ENCODE results near the gene PROSER2.
"Not testable (repeated sequence)": the region's sequence is repeated elsewhere in the genome, so short reads cannot be mapped to it uniquely, and the experiment has no call there.

The PROSER2 gene

DNA sequence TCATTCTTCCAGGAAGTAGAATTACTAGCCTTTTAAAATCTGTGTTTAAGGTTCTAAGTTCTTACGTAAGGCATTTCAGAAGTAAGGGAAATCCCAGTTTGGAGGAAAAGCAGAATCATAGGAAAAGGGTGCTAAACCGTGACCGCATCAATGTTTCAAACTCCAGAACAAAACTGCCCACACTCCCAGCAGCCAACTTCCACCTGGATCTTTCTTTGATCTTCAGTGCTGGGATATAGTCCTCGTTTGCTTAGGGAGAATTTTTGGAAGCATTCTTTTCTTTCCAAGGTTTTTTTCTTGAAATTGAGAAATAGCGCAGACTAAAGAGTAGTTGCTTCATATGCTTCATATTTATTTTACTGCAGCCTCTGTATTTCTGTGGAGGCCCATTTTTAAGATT lies 8.9 kb downstream of the PROSER2 start:
- no peak for FAIRE-seq
- no peak for DNase-seq (ENCODE audit: insufficient read length, low spot score)

DNA sequence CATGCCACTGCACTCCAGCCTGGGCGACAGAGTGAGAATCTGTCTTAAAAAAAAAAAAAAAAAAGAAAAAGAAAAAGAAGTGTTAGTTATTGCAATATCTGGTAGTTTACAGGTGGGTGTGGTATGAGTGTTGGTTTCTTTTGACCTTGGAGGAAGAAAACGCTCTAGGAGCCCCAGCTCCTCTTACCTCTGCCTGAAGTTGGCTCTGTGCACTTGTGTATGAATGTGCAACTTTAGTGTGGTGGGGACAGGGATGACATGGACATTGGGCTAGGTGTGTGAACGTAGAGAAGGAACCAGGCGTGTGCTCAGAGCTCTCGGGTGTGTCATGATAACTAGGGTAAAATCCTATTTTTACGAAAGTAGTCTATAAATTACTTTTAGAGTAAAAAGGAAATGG lies 11.9 kb downstream of the PROSER2 start:
- DNase-seq (ENCODE audit: insufficient read length, low spot score) (no peak), FAIRE-seq (no peak)

DNA sequence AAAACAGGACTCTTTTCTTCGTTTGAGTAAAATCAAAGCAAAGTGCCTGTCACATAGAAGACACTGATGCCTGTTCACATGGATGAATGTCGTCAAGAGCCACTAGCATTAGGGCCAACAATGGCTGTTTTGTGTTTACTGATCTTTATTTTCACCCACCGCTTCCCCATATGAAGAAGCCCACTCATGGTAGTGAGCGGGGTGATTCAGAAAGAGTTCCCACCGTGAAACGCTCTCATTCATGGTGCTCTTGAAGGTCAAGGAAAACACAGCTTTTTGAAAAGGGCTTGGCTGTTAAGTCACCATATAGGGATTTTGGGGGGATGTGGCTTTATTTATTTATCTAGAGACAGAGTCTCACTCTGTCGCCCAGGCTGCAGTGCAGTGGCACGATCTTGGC lies 12.5 kb downstream of the PROSER2 start:
- no peak for FAIRE-seq
- no peak for DNase-seq (ENCODE audit: insufficient read length, low spot score)

DNA sequence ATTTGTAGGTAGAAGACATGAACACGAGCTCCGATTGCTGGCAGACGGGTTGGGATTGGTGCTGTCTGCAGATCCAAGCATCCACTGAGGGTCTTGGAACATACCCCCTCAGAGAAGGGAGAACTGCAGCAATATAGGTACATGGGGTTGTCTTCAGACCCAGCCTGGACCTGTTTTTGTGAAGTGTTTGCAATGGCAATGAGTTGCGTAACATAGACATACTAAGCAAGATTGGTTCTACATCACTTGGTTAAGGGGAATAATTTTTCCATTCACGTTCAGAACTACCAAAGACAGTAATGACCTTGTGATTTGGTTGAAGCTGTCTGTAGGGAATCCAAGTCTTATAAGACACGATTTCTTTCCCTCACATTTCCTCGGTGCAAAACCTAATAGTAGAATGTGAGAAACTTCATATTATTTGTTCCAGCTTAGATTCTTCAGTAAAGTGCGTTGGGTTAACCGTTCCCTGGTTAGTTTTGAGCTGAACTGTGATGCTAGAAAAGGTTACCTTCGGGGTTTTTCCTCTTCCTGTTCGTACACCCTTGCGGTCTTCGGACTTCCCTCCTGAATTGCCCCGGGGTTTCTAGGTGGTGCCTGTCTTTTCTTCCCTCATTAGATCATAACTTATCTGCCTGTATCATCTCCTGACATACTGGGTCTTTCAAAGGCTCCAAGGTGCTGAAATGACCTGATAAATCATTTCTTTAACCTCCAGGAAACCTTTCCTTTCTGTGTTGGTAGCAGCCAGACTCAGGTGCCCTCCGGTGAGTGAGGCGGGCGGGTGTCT lies 14.4 kb downstream of the PROSER2 start:
- DNase-seq (ENCODE audit: insufficient read length, low spot score) = no peak
- no peak for FAIRE-seq

DNA sequence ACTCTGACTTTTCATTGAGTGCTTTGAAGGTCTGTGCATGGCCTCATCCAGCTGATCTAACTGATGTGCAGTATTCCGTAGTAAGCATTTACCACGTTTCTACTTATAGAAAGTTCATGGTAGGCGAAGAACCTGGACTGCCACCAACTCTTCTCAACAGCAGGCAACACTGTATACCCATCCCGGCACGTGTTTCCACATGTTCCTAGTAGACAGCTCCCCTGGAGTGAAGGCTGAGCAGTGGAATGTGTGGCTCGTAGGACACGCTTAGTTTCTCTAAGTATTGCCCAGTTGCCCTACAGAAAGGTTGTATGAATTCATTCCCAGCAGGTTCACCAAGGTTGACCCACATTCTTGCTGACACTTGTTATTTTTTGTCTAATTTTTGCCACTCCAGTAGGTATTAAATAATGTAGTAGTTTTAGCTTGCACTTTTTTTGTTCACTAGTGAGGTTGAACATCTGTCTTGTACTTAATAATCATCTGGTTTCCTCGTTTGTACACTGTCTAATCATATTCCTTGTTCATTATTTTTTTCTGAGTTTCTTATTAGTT lies 15.2 kb downstream of the PROSER2 start:
- no peak for FAIRE-seq
- DNase-seq (ENCODE audit: insufficient read length, low spot score) = no peak

DNA sequence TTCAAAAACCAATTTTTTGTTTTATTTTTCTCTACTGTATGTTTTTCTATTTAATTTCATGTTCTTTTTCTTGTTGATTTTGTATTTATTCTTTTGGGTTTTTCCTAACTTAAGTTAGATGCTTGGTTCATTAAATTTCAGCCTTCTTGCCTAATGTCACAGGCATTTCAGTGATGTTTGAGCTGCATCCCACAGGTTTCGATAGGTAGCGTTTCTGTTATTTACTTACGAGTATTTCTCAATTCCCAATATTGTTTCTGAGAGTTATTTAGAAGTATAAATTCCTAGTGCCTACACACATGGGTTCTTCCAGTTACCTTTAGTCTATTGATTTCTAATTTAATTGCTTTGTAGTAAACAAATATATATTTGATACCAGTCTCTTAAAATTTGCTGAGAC lies 18.2 kb downstream of the PROSER2 start:
- FAIRE-seq (no peak), DNase-seq (ENCODE audit: insufficient read length, low spot score) (no peak)

DNA sequence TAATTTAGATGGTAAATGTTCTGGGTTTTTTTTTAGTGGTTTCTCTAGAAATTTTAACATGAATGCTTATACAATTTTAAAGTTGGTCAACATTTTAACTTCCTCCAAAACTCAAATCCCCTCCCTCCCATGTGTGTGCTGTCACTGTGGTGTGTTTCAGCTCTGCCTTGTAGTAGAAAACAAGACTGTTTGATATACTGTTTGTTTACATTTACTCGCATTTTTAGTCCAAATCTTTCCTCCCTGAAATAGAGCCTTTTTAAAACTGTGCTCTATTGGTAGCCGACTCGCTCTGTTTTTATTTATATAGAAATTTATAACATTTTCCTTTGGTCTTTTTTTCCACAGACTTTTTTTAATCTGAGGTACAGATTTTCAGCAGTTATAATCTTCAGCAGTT lies 19.3 kb downstream of the PROSER2 start:
- no peak for FAIRE-seq

DNA sequence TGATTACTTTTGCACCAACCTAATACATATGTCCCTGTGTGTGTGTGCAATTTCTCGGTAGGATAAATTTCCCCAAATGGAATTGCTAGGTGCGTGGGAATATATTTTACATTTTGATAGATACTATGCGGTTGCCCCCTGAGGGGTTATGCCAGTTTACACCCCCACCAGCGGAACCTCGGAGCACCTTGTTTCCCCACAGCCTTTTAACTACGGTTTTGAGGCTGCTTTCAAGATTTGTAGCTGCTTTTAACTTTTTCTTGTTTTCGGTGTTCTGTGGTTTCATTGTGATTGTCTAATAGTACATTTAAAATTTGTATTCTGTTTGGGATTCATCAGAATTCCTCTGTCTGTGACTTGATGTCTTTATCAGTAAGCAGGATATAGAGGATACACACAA lies 22.0 kb downstream of the PROSER2 start:
- FAIRE-seq (no peak), DNase-seq (ENCODE audit: insufficient read length, low spot score) (no peak)

More for the DNA sequence above, 19.3 kb downstream of the PROSER2 start:
- no peak for DNase-seq (ENCODE audit: insufficient read length, low spot score)

DNA sequence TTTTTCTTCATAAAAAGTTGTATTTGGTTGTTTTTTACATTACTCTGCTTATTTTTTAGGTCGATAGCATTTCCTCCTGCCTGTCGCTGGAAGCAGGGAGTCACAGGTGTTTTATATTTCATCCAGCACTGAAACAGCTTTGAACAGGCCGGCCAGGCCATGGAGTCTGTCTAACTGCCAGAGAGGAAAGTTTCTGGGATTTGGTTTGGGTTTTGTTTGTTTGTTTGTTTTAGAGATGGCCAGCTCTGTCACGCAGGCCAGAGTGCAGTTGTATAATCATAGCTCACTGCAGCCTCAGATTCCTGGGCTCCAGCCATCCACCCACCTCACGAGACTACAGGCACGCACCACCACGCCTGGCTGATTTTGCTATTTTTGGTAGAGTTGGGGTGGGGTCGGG lies 23.4 kb downstream of the PROSER2 start:
- DNase-seq (ENCODE audit: insufficient read length, low spot score) (no peak), FAIRE-seq (no peak)

DNA sequence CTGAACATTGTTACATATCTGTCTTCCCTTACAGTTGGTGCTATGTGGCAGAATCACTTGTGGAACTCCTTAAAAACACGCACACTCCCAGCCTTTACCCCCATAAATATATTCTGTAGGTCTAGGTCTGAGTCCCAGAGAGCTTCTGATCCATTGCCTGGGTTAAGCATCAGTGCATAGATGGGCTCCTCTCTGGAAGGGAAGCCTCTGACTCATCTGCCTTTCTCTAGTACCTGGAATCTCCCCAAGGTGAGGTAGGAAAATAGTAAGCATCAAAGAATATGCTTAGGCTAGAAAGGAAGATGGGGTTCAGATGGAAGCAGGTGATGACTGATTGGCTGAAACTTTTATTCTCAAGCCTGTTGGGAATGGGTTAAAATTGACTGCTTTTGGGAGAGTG lies 26.1 kb downstream of the PROSER2 start:
- no peak for FAIRE-seq
- no peak for DNase-seq (ENCODE audit: insufficient read length, low spot score)

DNA sequence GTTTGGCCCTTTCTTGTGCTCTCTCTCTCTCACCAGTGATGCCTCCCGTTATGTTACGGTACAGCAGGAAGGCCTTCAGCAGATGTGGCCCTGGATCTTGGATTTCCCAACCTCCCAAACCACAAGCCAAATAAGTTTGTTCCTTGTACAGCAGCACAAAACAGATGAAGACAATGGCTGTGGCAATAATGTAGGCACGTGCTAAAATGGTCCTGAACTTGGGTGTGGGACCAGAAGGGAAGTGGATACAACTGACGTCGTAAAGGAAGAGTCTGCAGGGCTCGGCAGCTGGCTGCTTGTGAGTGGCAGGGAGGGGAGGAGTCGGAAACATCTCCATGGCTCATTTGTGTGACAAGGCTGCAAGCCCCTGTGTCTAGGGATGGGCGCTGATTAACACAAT lies 26.8 kb downstream of the PROSER2 start:
- FAIRE-seq = no peak
- DNase-seq (ENCODE audit: insufficient read length, low spot score) = no peak

DNA sequence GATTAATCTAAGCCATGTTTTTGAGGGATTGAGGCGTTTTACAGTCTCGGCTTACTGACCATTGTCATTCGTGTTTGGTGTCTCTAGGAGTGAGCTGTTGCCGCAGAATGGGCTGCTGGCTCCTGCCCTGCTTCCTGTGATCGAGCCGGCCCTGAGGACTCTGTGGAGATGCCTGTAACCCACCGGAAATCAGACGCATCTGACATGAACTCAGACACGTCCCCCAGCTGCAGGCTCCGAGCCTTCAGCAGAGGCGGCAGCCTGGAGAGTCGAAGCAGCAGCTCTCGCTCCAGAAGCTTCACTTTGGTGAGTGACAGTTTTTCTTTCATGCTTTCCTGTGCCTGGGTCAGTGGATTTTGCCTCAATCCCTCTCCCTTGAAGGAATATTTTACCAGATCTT lies 28.8 kb downstream of the PROSER2 start:
- no peak for FAIRE-seq
- DNase-seq (ENCODE audit: insufficient read length, low spot score) = no peak

DNA sequence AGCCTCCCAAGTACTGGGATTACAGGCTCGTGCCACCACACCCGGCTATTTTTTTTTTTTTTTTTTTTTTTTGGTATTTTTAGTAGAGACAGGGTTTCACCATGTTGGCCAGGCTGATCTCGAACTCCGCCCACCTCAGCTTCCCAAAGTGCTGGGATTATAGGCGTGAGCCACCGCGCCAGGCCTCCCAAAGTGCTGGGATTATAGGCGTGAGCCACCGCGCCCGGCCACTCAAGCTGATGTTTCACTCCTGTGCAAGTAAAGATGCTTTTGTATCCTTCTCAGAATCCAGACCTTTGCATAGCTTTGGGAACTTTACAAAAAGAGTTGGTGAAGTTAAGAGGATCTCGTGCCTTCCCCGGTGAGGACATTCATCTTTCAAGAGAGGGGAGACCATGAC lies 29.5 kb downstream of the PROSER2 start:
- FAIRE-seq = not testable (repeated sequence)

DNA sequence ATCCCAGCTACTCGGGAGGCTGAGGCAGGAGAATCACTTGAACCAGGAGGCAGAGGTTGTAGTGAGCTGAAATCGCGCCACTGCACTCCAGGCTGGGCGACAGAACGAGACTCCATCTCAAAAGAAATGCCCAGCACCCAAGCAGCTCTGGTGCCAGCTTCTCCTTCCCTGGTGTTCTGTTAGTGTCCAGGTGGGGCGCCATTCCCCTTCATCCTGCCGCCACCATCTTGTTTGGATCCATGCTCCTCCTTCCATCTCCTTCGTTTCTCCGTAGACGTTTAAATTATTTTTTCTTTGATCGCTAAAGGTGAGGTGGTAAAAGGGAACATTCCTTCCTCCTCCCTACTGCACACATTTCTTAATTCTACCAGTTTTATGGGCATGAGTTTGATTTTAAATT lies 30.3 kb downstream of the PROSER2 start:
- FAIRE-seq (no peak), DNase-seq (ENCODE audit: insufficient read length, low spot score) (no peak)

More for the DNA sequence above, 29.5 kb downstream of the PROSER2 start:
- DNase-seq (ENCODE audit: insufficient read length, low spot score) = not testable (repeated sequence)

DNA sequence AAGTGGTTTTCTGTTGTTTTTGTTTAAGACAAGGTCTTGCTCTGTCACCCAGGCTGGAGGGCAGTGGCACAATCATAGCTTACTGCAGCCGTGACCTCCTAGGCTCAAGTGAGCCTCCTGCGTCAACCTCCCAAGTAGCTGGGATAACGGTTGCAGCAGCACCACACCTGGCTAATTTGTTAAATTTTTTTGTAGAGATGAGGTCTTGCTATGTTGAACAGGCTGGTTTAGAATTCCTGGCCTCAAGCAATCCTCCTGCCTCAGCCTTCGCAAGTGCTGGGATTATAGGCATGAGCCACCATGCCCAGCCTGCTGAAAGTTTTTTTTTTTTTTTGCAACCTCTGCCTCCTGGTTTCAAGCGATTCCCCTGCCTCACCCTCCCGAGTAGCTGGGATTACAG lies 31.1 kb downstream of the PROSER2 start:
- DNase-seq (ENCODE audit: insufficient read length, low spot score) (no peak), FAIRE-seq (no peak)

DNA sequence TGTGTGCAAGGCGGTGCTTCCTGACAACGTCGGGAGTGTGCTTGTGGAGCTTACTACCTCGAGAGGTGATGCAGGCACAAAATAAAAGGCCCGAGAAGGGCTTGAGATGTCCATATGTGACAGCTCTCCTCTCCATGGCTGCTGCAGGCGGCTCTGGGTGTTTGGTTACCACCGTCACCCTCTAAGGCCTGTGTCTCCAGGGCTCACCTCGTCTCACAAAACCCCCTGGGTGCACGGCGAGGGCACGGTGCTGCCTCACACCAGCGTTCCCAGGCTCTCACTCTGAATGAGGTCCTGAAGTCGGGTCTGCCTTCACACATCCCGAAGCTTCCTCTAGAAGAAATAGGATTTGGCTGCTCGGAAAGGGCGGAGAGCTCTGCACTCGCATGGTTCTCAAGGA lies 32.9 kb downstream of the PROSER2 start:
- DNase-seq (ENCODE audit: insufficient read length, low spot score) = no peak
- FAIRE-seq = no peak

DNA sequence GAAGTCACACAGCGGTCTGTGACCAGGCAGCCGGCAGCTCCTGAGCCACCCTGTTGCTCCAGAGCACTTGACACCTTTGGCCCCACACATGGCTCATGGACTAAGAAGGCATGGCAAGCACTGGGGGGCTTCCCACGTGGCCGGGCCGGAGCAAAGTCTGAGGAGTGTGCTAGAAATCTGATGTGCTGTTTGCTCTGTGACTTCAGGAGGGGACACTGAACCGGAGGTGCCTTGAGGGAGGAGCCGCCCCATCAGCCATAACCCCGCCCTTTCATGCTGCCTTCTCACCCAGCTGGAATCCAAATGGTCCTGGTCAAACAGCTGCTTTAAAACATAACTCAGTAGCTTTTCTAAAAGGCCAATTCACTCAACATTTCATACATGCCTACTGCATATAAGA lies 33.5 kb downstream of the PROSER2 start:
- FAIRE-seq (no peak), DNase-seq (ENCODE audit: insufficient read length, low spot score) (no peak)

DNA sequence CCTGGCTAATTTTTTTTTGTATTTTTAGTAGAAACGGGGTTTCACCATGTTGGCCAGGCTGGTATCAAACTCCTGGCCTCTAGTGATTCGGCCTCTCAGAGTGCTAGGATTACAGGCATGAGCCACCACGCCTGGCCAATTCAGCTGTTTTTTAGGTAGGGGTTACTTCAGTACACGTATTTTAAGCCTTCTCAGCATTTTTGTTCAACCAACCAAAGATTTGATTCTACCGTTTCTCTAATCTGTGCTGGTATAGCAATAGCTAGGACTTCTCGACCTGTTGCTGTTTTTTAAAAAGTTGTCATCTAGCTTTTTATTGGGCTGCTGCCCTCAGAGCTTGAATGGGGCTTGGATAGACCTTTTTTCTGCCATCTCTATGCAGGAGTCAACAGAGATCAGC lies 34.9 kb downstream of the PROSER2 start:
- no peak for FAIRE-seq
- DNase-seq (ENCODE audit: insufficient read length, low spot score) = no peak

DNA sequence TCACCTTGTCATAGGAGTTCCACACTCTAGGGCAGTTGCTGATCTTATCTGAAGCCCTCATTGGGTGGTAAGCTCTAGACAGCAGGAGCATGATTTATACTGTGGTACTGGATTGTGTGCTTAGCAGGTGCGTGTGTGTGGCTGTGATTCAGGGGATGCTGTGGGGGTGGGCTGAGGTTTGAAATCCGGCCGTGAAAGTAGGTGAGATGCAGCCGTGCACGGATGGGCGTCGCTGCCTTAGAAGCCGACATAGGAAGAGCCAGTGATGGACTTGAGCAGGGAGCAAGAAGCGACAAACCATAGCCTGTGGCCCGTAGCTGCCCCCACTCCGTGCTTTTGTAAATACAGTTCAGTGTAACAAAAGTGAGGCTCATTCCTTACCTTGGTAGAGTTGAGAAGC lies 38.2 kb downstream of the PROSER2 start:
- no peak for DNase-seq (ENCODE audit: insufficient read length, low spot score)

DNA sequence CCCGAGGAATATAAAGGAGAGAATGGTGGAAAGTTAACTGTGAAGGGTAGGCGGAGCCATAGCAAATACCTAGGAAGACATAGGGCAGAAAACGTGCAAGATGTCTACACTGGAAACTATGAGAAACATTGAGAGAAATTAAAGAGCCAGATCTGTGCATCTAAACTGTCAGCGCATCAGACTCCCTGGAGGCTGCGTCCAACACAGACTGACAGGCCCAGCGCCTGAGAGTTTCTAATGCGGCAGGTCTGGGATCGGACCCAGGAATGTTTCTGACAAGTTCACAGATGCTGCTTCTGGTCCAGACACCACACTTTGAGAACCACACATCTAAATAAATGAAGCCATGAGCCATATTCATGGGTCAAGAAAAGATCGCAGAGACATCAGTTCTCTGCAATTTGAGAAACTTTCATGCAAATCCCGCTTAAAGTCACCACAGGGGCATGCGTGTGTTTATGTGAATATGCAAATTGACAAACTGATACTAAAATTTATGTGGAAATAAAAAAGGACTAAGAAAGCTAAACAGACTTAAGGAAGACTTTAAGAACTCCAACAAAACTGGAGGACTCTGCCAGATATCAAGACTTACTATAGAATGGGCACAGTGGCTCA lies 38.8 kb downstream of the PROSER2 start:
- DNase-seq (ENCODE audit: insufficient read length, low spot score) (no peak), FAIRE-seq (no peak)

More for the DNA sequence above, 38.2 kb downstream of the PROSER2 start:
- no peak for FAIRE-seq

DNA sequence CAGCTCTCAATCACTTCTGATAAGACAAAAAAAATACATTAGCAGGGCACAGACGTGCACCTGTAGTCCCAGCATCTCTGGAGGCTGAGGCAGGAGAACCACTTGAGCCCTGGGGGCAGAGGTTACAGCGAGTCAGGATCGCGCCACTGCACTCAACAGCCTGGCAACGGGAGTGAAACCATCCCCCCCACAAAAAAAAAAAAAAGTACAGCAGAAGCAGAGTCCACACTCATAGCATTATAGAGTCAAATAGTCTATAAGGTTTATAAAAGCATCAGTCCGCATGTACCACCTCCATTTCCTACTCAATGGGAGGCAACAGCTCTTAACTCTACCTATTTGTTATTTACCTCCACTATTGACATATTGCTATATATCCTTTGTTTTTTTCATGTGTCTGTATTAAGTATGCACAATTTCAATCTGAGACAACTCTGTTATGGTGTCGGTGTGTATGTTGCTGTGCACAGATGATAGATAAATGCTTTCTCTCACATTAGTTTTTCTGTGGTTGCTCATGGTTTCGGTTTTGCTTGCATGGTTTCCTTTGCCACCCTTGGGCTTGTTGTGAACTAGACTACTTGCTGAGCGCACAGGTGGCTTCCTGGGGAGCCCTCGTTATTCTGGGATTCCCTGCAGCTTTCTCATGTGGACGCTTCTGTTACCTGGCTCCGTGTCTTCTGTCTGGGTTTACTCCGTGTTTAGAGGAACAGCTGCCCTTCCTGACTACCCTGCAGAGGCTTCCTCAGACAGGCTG lies 40.4 kb downstream of the PROSER2 start:
- DNase-seq (ENCODE audit: insufficient read length, low spot score) = peak; percentile 68
- FAIRE-seq = peak; percentile 95
